IMR-90 (cell line): ENCODE results near the gene LRRC47. TPM values are rescaled to one million over a fixed set of nuclear protein-coding genes. Genes with fewer than 3 reads are reported as not detected.

ENCODE experiments used
- ATAC-seq: fragments of 200-7000 bp; cut with Tn5 transposase; 2 replicates; pipeline ENCODE4 v1.9.1; 2020; ENCODE audit warnings: low read depth, mild to moderate bottlenecking, moderate library complexity
- BruUV-seq: library from RNA; stranded (reverse); fragments of 400-500 nt; replicated peaks from 2 replicates; lab custom pipeline; 2021; lab: Mats Ljungman, UMichigan
- CTCF ChIA-PET: fragments of 300-600 bp; formaldehyde crosslinking; extraction: SDS; loops from one replicate; lab custom pipeline; 2021; ENCODE audit warnings: antibody characterized with exemption; lab: Yijun Ruan, JAX
- POLR2A ChIA-PET: fragments of 300-600 bp; sonication (Branson Sonifier 250); formaldehyde crosslinking; loops from one replicate; lab custom pipeline; 2022; ENCODE audit warnings: antibody characterized with exemption; ENCODE audit not compliant: unreplicated experiment; lab: Charles Lee
- DNase-seq: peaks from one replicate; pipeline ENCODE4 v3.0.0; 2013
- H2AFZ ChIP-seq: replicated peaks from 2 replicates; pipeline ENCODE3; 2013; ENCODE audit warnings: low read length, mild to moderate bottlenecking; ENCODE audit not compliant: poor library complexity
- H2AK5ac ChIP-seq: 2 replicates; pipeline ENCODE4 v1.6.1; 2013; ENCODE audit warnings: low read depth, low read length, inconsistent platforms
- H2AK9ac ChIP-seq: replicated peaks from 2 replicates; pipeline ENCODE3; 2013; ENCODE audit warnings: mild to moderate bottlenecking, low read depth, low read length, moderate library complexity; ENCODE audit not compliant: poor library complexity
- H2BK120ac ChIP-seq: 2 replicates; pipeline ENCODE4 v1.6.1; 2013; ENCODE audit warnings: low read depth, low read length, inconsistent platforms
- H2BK15ac ChIP-seq: 3 replicates; pipeline ENCODE4 v1.6.1; 2013; ENCODE audit warnings: low read depth, low read length, inconsistent platforms
- H2BK20ac ChIP-seq: 2 replicates; pipeline ENCODE4 v1.6.1; 2013; ENCODE audit warnings: low read depth, mild to moderate bottlenecking, inconsistent platforms, low read length, moderate library complexity
- H2BK5ac ChIP-seq: 2 replicates; pipeline ENCODE4 v1.6.1; 2013; ENCODE audit warnings: mild to moderate bottlenecking, low read depth, low read length, inconsistent platforms; ENCODE audit not compliant: poor library complexity, severe bottlenecking
- H3K14ac ChIP-seq: replicated peaks from 2 replicates; pipeline ENCODE4 v1.6.1; 2013; ENCODE audit warnings: low read depth, low read length, inconsistent platforms
- H3K18ac ChIP-seq: 2 replicates; pipeline ENCODE4 v1.6.1; 2013; ENCODE audit warnings: low read depth, low read length, control low read depth
- H3K23ac ChIP-seq: 2 replicates; pipeline ENCODE4 v1.6.1; 2013; ENCODE audit warnings: low read depth, low read length, inconsistent platforms
- H3K27ac ChIP-seq: 2 replicates; pipeline ENCODE4 v1.5.1; 2013; ENCODE audit warnings: mild to moderate bottlenecking, control low read depth, low read length; ENCODE audit not compliant: insufficient read depth
- H3K27me3 ChIP-seq: 2 replicates; pipeline ENCODE4 v1.6.1; 2013; ENCODE audit warnings: low read length; ENCODE audit not compliant: control insufficient read depth, insufficient read depth
- H3K36me3 ChIP-seq: 2 replicates; pipeline ENCODE4 v1.6.1; 2013; ENCODE audit warnings: low read length, mixed read lengths; ENCODE audit not compliant: control insufficient read depth, insufficient read depth
- H3K4ac ChIP-seq: 2 replicates; pipeline ENCODE4 v1.6.1; 2013; ENCODE audit warnings: low read depth, low read length, inconsistent platforms
- H3K4me1 ChIP-seq: 2 replicates; pipeline ENCODE4 v1.6.1; 2013; ENCODE audit warnings: low read length, mixed read lengths; ENCODE audit not compliant: control insufficient read depth, insufficient read depth
- H3K4me2 ChIP-seq: 2 replicates; pipeline ENCODE4 v1.6.1; 2013; ENCODE audit warnings: low read depth, mild to moderate bottlenecking, control low read depth, low read length, moderate library complexity
- H3K4me3 ChIP-seq: 2 replicates; pipeline ENCODE4 v1.5.1; 2013; ENCODE audit warnings: low read depth, mild to moderate bottlenecking, control low read depth, low read length, moderate library complexity; ENCODE audit not compliant: insufficient read depth
- H3K56ac ChIP-seq: 2 replicates; pipeline ENCODE4 v1.6.1; 2013; ENCODE audit warnings: low read length, inconsistent platforms; ENCODE audit not compliant: insufficient read depth; ENCODE audit errors: extremely low read depth
- H3K79me1 ChIP-seq, 2 experiments: 2 replicates each; pipeline ENCODE4 v1.6.1; 2013; ENCODE audit warnings: low read length in 2 of 2, inconsistent platforms in 1 of 2, low read depth in 1 of 2
- H3K9ac ChIP-seq: 2 replicates; pipeline ENCODE4 v1.6.1; 2013; ENCODE audit warnings: low read depth, low read length, control low read depth
- H3K9me1 ChIP-seq: 2 replicates; pipeline ENCODE4 v1.6.1; 2013; ENCODE audit warnings: low read length, inconsistent platforms; ENCODE audit not compliant: insufficient read depth
- H3K9me3 ChIP-seq: 2 replicates; pipeline ENCODE4 v1.6.1; 2013; ENCODE audit warnings: low read length; ENCODE audit not compliant: control insufficient read depth, insufficient read depth
- H4K20me1 ChIP-seq: 2 replicates; pipeline ENCODE4 v1.6.1; 2013; ENCODE audit warnings: low read length, inconsistent platforms; ENCODE audit not compliant: insufficient read depth
- H4K5ac ChIP-seq: 2 replicates; pipeline ENCODE4 v1.6.1; 2013; ENCODE audit warnings: mild to moderate bottlenecking, low read depth, low read length, control low read depth
- H4K8ac ChIP-seq, 2 experiments: 2 replicates each; pipeline ENCODE4 v1.6.1; 2013; ENCODE audit warnings: low read depth in 2 of 2, low read length in 2 of 2, control low read depth in 1 of 2, inconsistent platforms in 1 of 2
- H4K91ac ChIP-seq: 2 replicates; pipeline ENCODE4 v1.6.1; 2013; ENCODE audit warnings: low read depth, low read length, inconsistent platforms; ENCODE audit not compliant: insufficient read depth
- BHLHE40 ChIP-seq: fragments of 150-350 bp; IDR thresholded peaks from 2 replicates; pipeline ENCODE4 v1.6.1; 2016; ENCODE audit warnings: mild to moderate bottlenecking, low read depth, low read length
- CTCF ChIP-seq: conservative IDR thresholded peaks from 2 replicates; pipeline ENCODE4 v1.5.1; 2012; ENCODE audit warnings: mild to moderate bottlenecking, low read depth, low read length, improper control_type of control experiment
- MAFK ChIP-seq: IDR thresholded peaks from 2 replicates; pipeline ENCODE4 v1.6.1; 2012; ENCODE audit warnings: low read depth, low read length, improper control_type of control experiment
- MAZ ChIP-seq: IDR thresholded peaks from 2 replicates; pipeline ENCODE4 v1.6.1; 2012; ENCODE audit warnings: low read depth, mild to moderate bottlenecking, low read length, improper control_type of control experiment, moderate library complexity, borderline replicate concordance
- RAD21 ChIP-seq: IDR thresholded peaks from 2 replicates; pipeline ENCODE4 v1.6.1; 2012; ENCODE audit warnings: low read length, improper control_type of control experiment
- WGBS, 2 experiments: methylation state at CpG; one replicate each; pipeline versions ENCODE4 v1.1.5 to v1.1.7; 2013; ENCODE audit warnings: missing lambda C conversion rate in 2 of 2; ENCODE audit not compliant: insufficient read length in 1 of 2; ENCODE audit errors: extremely low coverage in 2 of 2; 5-methylcytosine and 5-hydroxymethylcytosine counted together
- dilution Hi-C: fragments of 300-500 bp; cut with HindIII; formaldehyde crosslinking; loops from one replicate; pipeline ENCODE4 v1.14.3; 2018; ENCODE audit warnings: low sequenced_read_pairs; ENCODE audit not compliant: unreplicated experiment
- in situ Hi-C: fragments of 300-500 bp; cut with MboI; formaldehyde crosslinking; loops from 3 replicates; pipeline ENCODE4 v1.14.3; 2019; ENCODE audit warnings: low sequenced_read_pairs, inconsistent platforms, mixed read lengths
- intact Hi-C: fragments of 100-400 bp; cut with micrococcal nuclease; formaldehyde crosslinking; loops from 2 replicates; pipeline ENCODE4 v1.10.0; 2022
- polyA plus RNA-seq, 3 experiments: library from polyadenylated mRNA; depleted of rRNA; stranded (reverse); fragments of >200 nt; gene quantifications; 2 replicates each; pipeline ENCODE4 v1.2.3, GENCODE V29; 2012; ENCODE audit warnings: low replicate concordance in 1 of 3
- total RNA-seq: library from RNA; depleted of rRNA; stranded (reverse); fragments of >200 nt; gene quantifications from 2 replicates; pipeline ENCODE4 v1.2.3, GENCODE V29; 2012

Gene LRRC47
- total and polyA plus RNA-seq, 2 of the 4 experiments (the other 2 are of a cell fraction): 15.2 to 19.7 TPM

GRCh38 chr1:3745590-3746381 is 50.5 kb downstream of the LRRC47 start:
- Histone ChIP-seq H3K14ac (no peak overlapping the region), H3K4me2 (peak overlapping the region; percentile 82), H2BK15ac (no peak overlapping the region), H3K9me3 (no peaks in the 10 kb centered on the region), H2BK20ac (no peak overlapping the region), H2AFZ (peak overlapping the region; percentile 93), H3K27ac (no peak overlapping the region), H3K9me1 (peaks cover 10% of the 10 kb centered on the region; the same call in 1 of the 2 replicates), H3K27me3 (peaks cover 7% of the 10 kb centered on the region), H3K23ac (no peak overlapping the region; the same call in 1 of the 2 replicates), H3K18ac (no peak overlapping the region), H3K4me1 (peaks cover 8% of the 10 kb centered on the region; the same call in 1 of the 2 replicates), H3K56ac (no peak overlapping the region), H3K4me3 (no peak overlapping the region), H4K5ac (no peak overlapping the region), H3K9ac (no peak overlapping the region), H2BK120ac (no peak overlapping the region), H2BK5ac (no peak overlapping the region), H2AK9ac (peak overlapping the region; percentile 76), H4K91ac (no peak overlapping the region), H3K4ac (no peak overlapping the region), H3K79me1 (peaks cover 15 to 27% of the 10 kb centered on the region in 2 experiments), H4K20me1 (no peaks in the 10 kb centered on the region; the same call in 1 of the 2 replicates), H4K8ac (peak overlapping the region in 1 of 2 experiments; percentile 69; a peak in 1 of 4 replicates), H2AK5ac (peak overlapping the region; percentile 16; the same call in 1 of the 2 replicates), H3K36me3 (peaks cover 20% of the 10 kb centered on the region)
- ATAC-seq (no peak), DNase-seq (peak; percentile 5)
- in situ Hi-C loops (no loop called here), intact Hi-C loops (loop anchor here (2.0 kb wide), 1 partner anchor 27 kb away; the partner anchor contains the start of gene SMIM1), dilution Hi-C loops (no loop called here)
- no TSS peak for BruUV-seq
- CTCF ChIA-PET: no interaction called here
- POLR2A ChIA-PET: no interaction called here
- WGBS, 2 experiments: 88% methylated on average over 15 of the region's 25 CpGs; no CpG with 5 or more reads in 1 of the 2 experiments
- TF ChIP-seq MAZ: no peak
- no peak for TF ChIP-seq CTCF
- TF ChIP-seq MAFK: no peak
- TF ChIP-seq RAD21: no peak
- no peak for TF ChIP-seq BHLHE40
